Activated T-cell treated with anti-CD3 and anti-CD28 coated beads, Interleukin-2, amount 50 U/mL, for 4 hours (primary cell): ENCODE measurements around the gene CENPX. TPM values are rescaled to one million over a fixed set of nuclear protein-coding genes. Genes with fewer than 3 reads are reported as not detected.

Source experiments
- ATAC-seq, 2 donors: fragments of 200-7000 bp; cut with Tn5 transposase; one replicate each; pipeline ENCODE4 v1.10.0; 2021
- DNase-seq: peaks from one replicate; pipeline ENCODE4 v3.0.0-alpha.2; 2020
- H3K27me3 Mint-ChIP-seq: one replicate; pipeline ENCODE4 v1.8.0; 2021; ENCODE audit warnings: low read depth, mixed read lengths
- H3K36me3 Mint-ChIP-seq: one replicate; pipeline ENCODE4 v1.8.0; 2022; ENCODE audit warnings: mixed read lengths; ENCODE audit not compliant: insufficient read depth
- H3K4me1 Mint-ChIP-seq: one replicate; pipeline ENCODE4 v1.8.0; 2021; ENCODE audit warnings: low read depth, mixed read lengths
- H3K4me3 Mint-ChIP-seq: one replicate; pipeline ENCODE4 v1.8.0; 2021; ENCODE audit warnings: mild to moderate bottlenecking, moderate library complexity, mixed read lengths
- H3K9me3 Mint-ChIP-seq: one replicate; pipeline ENCODE4 v1.8.0; 2021; ENCODE audit warnings: mixed read lengths
- total RNA-seq, 3 donors: library from RNA; stranded (reverse); gene quantifications; one replicate each; pipeline ENCODE4 v1.2.1, GENCODE V29; 2021

CENPX gene
- total RNA-seq, 3 donors from 2014 or later = 145 to 189 (median 183) TPM

DNA sequence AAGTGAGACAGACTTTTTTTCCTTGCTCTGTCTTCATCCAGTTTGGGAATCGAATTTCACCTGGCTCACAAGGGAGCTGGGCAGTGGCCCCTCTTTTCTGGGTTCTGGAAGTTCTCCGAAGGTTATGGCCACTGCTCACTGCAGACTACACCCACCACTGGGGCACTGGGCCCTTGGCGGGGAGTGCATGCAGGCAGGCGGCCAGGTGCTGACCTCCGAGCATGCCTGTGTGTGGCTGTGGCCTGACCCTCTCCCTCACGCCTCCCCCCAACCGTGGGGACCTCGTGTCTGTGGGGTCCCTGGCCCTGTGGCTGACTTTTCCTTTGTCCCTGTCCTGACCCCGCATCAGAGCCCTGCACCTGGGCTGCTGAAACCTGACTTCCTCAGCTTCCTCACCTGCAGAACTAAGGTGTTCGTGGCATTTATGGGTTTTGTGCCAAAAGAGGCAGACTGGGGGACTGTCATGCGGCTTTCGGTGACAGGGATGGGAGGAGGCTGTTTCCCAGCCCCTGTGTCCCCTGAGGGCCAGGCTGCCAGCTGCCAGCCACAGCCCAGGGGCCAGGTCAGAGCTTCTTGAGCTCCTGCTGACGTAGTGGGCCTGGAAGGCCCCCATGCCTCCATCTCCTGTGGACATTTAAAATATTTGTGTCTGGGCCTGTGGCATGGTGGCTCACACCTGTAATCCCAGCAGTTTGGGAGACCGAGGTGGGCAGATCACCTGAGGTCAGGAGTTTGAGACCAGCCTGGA is 23.8 kb downstream of the CENPX start:
- no peaks in the 10 kb centered on the region for H3K9me3 Mint-ChIP-seq
- H3K4me1 Mint-ChIP-seq = no peaks in the 10 kb centered on the region
- no peak overlapping the region for H3K4me3 Mint-ChIP-seq
- ATAC-seq (no peak), DNase-seq (no peak)
- no peaks in the 10 kb centered on the region for H3K36me3 Mint-ChIP-seq
- no peaks in the 10 kb centered on the region for H3K27me3 Mint-ChIP-seq

DNA sequence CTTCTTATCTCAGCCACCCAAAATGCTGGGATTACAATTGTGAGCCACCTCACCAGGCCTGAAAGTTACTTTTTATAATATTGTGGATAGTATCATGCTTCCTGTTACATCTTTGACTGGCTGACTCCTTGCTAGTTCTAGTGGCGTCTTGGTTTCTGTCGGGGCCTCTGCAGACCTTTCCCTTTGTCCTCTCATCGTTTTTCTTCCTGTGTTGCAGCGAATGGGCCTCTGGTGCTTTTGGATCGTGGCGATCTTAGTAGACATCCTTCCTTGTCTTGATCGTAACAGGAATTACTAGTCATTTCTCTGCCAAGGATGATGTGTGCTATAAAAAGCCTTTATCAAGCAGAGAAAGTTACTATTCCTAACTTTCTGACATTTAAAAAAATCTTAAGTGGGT is 24.5 kb downstream of the CENPX start:
- H3K27me3 Mint-ChIP-seq = no peaks in the 10 kb centered on the region
- H3K4me1 Mint-ChIP-seq = no peaks in the 10 kb centered on the region
- ATAC-seq (no peak), DNase-seq (no peak)
- no peak overlapping the region for H3K4me3 Mint-ChIP-seq
- no peaks in the 10 kb centered on the region for H3K9me3 Mint-ChIP-seq
- no peaks in the 10 kb centered on the region for H3K36me3 Mint-ChIP-seq

DNA sequence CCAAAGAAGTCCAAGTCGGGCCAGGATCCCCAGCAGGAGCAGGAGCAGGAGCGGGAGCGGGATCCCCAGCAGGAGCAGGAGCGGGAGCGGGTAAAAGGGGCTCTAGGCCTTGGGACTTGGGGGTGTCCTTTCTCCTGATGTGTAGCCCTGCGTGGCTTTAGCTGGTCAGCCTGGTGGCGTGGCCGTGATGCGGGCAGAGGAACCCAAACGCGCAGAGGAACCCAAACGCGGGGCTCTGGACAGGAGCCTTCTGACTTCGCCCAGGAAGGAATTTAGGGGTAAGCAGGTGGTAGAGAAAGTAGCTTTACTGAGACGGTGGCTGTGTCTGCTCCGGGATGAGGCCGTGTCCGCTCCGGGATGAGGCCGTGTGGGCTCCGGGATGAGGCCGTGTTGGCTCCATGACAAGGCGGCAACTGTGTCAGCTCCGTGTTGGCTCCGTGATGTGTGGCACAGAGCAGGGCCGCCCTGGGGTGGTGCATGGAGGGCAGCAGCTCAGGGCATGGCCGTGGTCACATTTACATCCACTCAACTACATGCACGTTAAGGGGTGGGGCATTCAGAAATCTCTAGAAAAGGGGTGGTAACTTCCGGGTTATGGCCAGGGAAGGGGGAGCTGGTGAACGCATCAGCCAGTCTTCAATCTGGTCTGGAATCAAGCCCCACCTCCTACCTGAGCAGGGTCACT is 25.8 kb downstream of the CENPX start:
- no peak for ATAC-seq
- no peaks in the 10 kb centered on the region for H3K4me1 Mint-ChIP-seq

DNA sequence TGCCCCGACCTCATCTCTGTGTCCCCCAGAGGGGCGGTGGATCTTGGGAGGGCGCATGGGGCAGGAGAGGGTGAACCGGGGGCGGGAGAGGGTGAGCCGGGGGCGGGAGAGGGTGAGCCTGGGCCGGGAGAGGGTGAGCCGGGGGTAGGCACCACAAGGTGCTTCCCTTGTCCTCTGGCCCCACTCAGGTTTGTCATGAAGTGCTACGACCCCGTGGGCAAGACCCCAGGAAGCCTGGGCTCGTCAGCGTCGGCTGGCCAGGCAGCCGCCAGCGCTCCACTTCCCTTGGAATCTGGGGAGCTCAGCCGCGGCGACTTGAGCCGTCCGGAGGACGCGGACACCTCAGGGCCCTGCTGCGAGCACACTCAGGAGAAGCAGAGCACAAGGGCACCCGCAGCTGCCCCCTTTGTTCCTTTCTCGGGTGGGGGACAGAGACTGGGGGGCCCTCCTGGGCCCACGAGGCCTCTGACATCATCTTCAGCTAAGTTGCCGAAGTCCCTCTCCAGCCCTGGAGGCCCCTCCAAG is 26.4 kb downstream of the CENPX start:
- no peak overlapping the region for H3K4me3 Mint-ChIP-seq
- H3K36me3 Mint-ChIP-seq = no peaks in the 10 kb centered on the region
- no peak for ATAC-seq
- H3K4me1 Mint-ChIP-seq = no peaks in the 10 kb centered on the region
- no peaks in the 10 kb centered on the region for H3K27me3 Mint-ChIP-seq
- no peak for DNase-seq
- H3K9me3 Mint-ChIP-seq = no peaks in the 10 kb centered on the region

More for the DNA sequence above, 25.8 kb downstream of the CENPX start:
- Mint-ChIP-seq H3K27me3 (no peaks in the 10 kb centered on the region), H3K9me3 (no peaks in the 10 kb centered on the region), H3K36me3 (no peaks in the 10 kb centered on the region), H3K4me3 (no peak overlapping the region)
- DNase-seq = no peak

DNA sequence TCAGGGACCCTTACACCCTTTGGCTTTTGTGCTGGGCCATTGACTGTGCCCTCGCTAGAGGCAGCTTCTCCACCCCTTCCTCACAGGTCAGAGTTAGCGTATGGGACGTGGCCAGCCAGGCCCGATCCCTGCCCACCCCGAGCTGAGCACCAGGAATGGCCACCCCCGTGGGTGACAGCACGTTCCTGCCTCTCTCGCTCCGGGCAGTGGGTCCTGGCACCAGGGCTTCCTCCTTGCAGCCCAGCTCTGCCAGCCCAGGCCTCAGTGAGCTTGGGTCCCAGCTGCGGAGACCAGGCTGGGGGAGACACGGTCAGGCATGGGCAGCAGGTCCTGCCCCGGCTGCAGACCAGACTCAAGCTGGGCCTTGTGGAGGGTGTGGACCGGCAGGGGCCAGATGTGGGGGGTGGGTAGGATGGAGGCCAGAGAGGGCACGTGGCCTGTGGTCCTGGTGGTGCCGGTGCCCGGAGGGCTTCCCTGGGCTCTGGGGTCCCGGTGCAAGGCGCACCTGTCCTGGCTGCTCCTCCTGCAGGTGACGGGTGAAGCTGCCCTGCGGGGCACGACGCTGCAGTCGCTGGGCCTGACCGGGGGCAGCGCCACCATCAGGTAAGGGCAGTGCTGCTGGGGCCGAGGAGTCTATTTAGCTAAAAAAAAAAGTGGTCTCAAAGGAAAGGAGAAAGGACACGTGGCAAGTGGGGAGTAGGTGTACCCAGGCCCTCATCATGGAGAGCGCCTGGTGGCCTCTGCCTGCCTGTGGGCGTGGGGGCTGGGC is 27.0 kb downstream of the CENPX start:
- no peaks in the 10 kb centered on the region for H3K9me3 Mint-ChIP-seq
- peaks cover 2% of the 10 kb centered on the region for H3K36me3 Mint-ChIP-seq
- ATAC-seq (no peak), DNase-seq (no peak)
- no peaks in the 10 kb centered on the region for H3K27me3 Mint-ChIP-seq
- no peak overlapping the region for H3K4me3 Mint-ChIP-seq
- no peaks in the 10 kb centered on the region for H3K4me1 Mint-ChIP-seq

DNA sequence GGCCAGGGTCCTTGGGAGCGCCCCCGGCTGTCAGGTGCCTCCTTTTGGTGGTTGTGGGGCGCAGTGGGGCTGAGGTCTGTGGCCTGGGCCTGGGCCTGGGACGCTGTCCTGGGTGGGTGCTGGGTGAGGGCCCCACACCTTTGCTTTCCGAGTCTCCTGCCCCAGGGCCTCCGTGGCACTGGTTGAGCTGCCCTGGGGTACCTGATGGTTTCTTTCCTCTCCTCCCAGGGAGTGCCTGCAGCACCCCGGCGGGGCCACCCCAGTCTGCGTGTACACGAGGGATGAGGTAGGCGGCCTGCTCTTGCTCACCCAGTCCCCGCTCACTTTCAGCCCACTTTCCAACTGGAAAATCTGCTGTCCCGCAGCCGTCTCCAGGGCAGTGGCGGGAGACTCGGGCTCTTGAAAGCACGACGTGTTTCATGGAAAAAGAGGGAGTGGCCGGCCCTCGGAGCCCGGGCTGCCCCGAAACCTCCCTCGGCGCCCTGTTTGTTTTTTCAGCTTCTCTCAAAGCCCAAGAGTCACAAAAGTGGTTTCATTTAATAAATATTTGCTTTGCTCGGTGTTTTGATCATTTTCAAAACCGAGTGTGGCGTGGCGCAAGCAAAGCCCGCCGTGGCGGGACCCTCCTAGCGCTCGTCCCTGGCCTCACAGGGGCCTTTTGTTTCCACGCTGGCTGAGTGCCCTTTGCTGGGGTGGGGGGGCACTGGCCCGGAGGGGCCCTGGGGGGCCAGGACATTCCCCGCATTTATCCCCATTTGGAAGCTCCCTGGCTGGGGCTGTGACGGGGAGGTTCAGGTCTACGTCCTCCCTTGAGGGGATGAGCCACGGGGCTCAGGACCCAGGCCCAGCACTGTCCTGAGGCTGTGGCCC is 27.9 kb downstream of the CENPX start:
- no peak overlapping the region for H3K4me3 Mint-ChIP-seq
- no peaks in the 10 kb centered on the region for H3K4me1 Mint-ChIP-seq
- H3K27me3 Mint-ChIP-seq = no peaks in the 10 kb centered on the region
- ATAC-seq = no peak
- DNase-seq = no peak
- H3K9me3 Mint-ChIP-seq = no peaks in the 10 kb centered on the region
- H3K36me3 Mint-ChIP-seq = peaks cover 4% of the 10 kb centered on the region

DNA sequence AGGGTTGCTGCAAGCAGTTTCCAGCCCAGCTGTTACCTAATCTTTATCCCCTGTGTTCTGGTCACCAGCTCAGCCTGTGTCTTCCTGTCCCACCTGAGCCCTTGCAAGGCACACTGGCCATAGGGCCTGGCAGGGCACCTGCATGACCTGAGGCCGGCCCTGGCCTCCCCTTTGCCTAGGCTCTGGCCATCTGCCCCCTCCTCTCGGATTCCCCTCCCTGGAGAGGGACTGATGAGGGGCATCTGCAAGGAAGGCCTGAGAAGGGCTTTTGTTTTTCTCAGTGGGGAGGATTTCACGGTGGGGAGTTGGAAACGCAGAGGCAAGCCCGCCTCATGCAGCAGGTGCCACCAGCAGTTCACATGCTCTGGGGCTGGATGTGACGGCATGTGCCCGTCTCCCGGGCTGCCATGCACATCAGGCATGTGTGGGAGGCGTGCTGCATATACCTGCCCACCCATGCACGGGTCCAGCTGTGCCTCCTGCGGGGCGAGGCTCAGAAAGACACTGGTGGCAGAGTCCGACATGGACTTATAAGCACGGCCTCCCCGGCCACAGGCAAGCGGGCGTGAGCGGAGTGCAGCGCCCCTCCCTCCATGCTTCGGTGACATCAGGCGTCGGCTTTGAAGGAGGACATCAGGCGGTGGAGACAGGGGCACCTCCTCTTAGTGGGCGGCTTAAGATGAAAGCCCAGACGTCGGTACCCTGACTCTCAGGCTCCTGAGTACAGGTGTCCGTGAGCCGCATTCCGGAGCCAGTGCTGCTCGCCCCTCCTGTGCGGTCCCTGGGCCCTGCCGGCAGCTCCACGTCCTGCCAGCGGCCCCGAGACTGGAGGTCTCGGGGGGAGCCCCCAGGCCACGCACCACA is 28.7 kb downstream of the CENPX start:
- DNase-seq = no peak
- ATAC-seq = no peak

DNA sequence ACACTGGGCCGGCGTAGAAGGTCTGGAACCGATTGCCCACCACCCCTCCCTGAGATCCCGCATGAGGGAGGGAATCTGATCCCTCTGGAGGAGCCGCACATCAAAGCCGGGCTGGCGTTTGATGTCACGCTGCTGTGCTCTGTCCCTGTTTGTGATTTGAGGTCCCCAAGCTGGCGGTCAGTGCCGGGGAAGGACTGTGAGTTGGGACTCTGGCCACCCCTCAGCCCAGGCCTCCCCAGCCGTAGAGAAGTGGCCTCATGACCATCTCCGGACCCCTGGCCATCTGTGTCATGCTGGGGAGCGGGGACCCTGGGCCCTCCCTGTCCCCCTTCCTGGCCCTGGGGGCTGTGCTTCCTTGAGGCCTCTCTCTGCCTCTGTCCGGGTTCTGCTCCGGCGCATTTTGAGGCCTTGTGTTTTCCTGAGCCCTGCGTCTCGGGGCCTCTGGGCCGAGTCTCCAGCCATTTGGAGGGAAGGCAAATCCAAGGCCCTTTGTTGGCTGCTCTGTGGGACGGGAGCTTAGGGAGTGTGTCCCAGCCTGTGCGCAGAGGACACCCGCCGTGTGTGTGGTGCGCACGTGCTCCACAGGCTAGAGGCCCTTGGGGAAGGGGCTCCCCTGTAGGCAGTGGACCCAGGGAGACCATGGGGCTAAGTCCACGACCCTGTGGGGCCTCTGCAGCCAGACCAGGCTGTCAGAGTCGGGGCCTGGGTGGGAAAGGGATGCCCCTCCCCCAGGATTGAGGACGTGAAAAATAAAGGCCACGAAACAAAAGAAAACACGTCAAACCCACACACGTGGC is 30.2 kb downstream of the CENPX start:
- H3K36me3 Mint-ChIP-seq = peaks cover 4% of the 10 kb centered on the region
- H3K9me3 Mint-ChIP-seq = no peaks in the 10 kb centered on the region
- no peak for DNase-seq
- ATAC-seq = no peak
- H3K4me1 Mint-ChIP-seq = peaks cover 2% of the 10 kb centered on the region
- no peaks in the 10 kb centered on the region for H3K27me3 Mint-ChIP-seq
- no peak overlapping the region for H3K4me3 Mint-ChIP-seq

More for the DNA sequence above, 28.7 kb downstream of the CENPX start:
- Mint-ChIP-seq H3K27me3 (no peaks in the 10 kb centered on the region), H3K4me1 (peaks cover 2% of the 10 kb centered on the region), H3K4me3 (no peak overlapping the region), H3K36me3 (peaks cover 4% of the 10 kb centered on the region), H3K9me3 (no peaks in the 10 kb centered on the region)

DNA sequence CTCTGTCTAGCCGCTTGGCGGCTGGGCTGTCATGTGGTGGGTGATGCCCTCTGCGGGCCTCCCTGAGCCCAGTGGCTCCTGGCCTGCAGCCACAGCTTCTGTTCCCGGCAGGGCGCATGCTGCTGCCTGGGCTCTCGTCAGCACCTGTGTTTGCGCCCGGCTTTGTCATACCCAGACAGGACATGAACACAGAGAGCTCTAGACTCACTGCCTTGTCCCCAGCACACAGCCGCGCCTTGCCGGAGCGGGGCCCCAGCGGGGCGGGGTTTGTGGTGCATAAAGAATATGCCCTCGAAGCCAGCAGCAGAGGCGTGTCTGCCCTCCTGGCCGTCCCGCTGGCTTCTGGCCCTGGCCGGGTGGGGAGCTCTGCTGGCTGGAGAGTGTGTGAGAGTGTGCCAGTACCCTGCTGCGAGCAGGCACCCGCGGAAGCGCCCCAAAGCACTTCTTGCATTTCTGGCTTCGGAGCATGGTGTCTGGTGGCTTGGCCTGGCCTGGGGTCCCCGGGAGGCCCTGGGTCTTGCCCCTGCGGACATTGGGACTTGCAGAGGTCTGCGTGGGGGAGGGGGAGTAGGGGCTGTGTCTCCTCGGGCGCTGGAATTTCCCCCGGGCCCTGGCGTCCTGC is 30.9 kb downstream of the CENPX start:
- H3K4me3 Mint-ChIP-seq = no peak overlapping the region
- H3K27me3 Mint-ChIP-seq = no peaks in the 10 kb centered on the region
- H3K36me3 Mint-ChIP-seq = peaks cover 4% of the 10 kb centered on the region
- no peak for DNase-seq
- H3K9me3 Mint-ChIP-seq = no peaks in the 10 kb centered on the region
- H3K4me1 Mint-ChIP-seq = peaks cover 2% of the 10 kb centered on the region
- ATAC-seq = no peak

DNA sequence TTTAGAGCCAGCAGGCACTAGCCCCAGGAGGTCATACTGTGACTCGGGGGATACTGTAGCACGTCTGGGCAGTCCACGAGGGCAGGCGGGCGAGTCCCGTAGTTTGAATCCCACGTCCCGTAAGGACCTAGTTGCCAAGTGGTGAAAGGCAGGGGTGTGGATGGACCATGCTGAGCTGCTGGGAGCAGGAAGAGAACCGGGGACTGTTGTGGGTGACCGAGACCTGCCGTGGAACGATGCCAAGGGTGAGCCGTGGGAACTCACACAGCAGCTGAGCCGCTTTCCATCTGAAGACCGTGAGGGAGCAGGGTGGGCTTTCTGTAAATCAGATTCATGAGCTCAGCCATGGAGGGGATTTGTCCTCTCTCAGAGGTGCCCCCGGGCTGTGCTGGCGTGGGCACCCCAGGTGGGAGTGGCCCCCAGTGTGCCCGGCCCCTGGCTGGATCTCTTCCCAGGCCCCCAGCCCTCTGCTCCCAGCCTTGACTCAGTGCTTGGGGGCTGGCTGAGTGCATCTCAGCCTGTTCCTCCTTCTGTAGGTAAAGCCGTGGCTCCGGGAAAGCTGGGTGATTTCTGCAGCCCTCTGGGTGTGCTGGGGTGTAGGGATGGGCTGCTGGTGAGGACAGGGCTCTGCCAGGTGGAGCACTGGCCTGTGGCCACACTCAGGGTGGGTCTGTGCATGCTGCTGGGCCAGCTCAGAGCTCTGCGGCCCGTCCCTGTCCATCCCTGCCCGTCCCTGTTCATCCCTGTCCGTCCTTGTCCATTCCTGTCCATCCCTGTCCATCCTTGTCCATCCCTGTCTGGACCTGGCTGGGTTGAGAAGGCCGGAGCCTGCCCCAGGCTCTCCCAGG is 31.6 kb downstream of the CENPX start:
- ATAC-seq (no peak), DNase-seq (no peak)
- no peaks in the 10 kb centered on the region for H3K27me3 Mint-ChIP-seq
- H3K9me3 Mint-ChIP-seq = no peaks in the 10 kb centered on the region
- peaks cover 2% of the 10 kb centered on the region for H3K4me1 Mint-ChIP-seq
- no peak overlapping the region for H3K4me3 Mint-ChIP-seq
- peaks cover 7% of the 10 kb centered on the region for H3K36me3 Mint-ChIP-seq

DNA sequence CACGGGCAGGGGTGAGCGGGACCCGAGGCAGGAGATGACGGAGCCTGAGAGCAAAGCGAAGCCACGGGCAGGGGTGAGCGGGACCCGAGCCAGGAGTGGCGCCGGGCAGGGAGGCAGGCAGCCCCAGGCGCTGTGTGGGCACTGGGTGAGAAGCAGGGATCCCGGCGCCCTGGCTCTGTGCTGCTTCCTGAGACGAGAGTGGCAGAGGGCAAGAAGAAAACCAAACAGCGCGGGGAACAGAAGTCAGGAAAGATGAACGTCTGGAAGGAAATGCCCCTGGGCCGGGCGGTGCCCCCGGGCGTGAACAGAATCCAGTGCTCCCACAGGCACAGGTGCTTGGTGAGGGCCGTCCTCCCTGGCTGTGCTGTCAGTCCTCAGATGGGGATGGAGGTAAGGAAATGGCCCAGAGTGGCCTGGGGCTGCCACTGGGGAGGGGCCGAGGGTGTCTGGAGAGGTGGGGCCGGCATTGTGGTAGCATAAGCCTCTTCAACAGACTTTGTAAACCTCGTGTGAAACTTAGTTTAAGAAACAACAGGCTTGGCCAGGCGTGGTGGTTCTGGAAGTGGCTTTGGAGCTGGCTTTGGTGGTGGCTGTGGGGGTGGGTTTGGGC is 35.4 kb downstream of the CENPX start:
- ATAC-seq = no peak
- no peak for DNase-seq
- Mint-ChIP-seq H3K27me3 (no peaks in the 10 kb centered on the region), H3K4me3 (no peak overlapping the region), H3K36me3 (peaks cover 15% of the 10 kb centered on the region), H3K9me3 (no peaks in the 10 kb centered on the region), H3K4me1 (peaks cover 8% of the 10 kb centered on the region)
